ENCODE results near the gene MGST1.
"Not testable (repeated sequence)": the region's sequence is repeated elsewhere in the genome, so short reads cannot be mapped to it uniquely, and the experiment has no call there.

Gene MGST1

DNA sequence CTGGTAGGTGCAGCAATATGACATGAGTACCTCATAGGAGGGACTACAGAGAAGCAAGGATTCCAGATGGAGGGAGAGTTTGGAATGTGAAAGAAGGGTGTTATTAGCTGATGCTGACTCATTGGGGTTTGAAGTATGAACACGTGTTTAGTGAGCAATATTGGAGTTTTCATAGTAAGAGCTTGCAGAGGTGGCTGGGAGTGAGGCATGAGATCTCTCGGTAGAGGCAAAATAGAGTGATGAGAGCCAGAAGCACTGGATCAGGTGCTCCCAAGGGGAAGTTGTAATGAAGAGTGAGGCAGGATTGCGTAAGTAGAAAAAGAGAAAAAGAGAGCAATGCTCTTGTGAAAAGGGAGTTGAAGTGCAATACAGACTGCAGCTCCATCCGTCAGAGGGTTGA is 42.1 kb downstream of the MGST1 start:
- Mint-ChIP-seq H3K36me3 (ENCODE audit: low read depth) (no peaks in the 10 kb centered on the region), H3K4me1 (no peaks in the 10 kb centered on the region), H3K27ac (no peak overlapping the region), H3K4me3 (no peak overlapping the region), H3K9me3 (peaks cover 6% of the 10 kb centered on the region), H3K27me3 (ENCODE audit: low read depth) (peaks cover 4% of the 10 kb centered on the region)
- TF ChIP-seq, protein P1, sequence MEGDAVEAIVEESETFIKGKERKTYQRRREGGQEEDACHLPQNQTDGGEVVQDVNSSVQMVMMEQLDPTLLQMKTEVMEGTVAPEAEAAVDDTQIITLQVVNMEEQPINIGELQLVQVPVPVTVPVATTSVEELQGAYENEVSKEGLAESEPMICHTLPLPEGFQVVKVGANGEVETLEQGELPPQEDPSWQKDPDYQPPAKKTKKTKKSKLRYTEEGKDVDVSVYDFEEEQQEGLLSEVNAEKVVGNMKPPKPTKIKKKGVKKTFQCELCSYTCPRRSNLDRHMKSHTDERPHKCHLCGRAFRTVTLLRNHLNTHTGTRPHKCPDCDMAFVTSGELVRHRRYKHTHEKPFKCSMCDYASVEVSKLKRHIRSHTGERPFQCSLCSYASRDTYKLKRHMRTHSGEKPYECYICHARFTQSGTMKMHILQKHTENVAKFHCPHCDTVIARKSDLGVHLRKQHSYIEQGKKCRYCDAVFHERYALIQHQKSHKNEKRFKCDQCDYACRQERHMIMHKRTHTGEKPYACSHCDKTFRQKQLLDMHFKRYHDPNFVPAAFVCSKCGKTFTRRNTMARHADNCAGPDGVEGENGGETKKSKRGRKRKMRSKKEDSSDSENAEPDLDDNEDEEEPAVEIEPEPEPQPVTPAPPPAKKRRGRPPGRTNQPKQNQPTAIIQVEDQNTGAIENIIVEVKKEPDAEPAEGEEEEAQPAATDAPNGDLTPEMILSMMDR (IDR thresholded peaks at IDR 0.05; ENCODE audit: unreplicated experiment in 3 of 3) = no peak

DNA sequence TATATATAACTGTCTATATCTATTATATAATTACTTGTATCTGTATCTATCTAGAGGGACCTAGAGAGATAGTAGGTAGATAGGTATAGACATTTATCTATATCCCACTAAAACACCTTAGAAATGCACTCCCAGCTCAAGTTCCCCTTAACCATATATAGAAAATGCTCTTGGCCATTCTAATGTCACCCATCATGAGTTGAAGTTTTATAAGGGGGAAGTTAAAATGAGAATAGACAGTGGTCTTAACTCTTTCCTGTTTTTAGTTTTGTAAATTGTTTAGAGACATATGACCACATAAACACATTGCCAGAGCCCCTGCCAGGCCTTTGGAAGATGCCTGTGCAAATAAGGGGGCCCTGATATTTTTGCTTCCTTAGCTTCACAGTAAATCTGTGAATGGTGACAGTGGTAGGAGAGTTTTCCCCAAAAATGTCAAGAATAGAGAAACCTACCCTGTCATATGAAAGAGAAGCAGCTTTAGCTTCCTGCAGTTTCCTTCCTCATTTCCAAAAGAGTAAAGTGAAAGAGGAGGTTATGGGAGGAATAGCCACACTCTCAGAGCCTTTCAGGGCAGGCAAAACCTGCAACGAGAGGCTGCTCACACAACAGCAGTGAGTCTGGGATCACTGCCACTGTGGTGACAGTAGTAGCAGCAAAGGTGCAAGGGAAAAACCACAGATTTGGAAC is 45.5 kb downstream of the MGST1 start:
- Mint-ChIP-seq H3K36me3 (ENCODE audit: low read depth) (peaks cover 8% of the 10 kb centered on the region), H3K4me1 (no peaks in the 10 kb centered on the region), H3K27ac (no peak overlapping the region), H3K27me3 (ENCODE audit: low read depth) (no peaks in the 10 kb centered on the region), H3K4me3 (no peak overlapping the region), H3K9me3 (peaks cover 20% of the 10 kb centered on the region)
- TF ChIP-seq, protein P1 (IDR thresholded peaks at IDR 0.05; ENCODE audit: unreplicated experiment in 3 of 3) = no peak

DNA sequence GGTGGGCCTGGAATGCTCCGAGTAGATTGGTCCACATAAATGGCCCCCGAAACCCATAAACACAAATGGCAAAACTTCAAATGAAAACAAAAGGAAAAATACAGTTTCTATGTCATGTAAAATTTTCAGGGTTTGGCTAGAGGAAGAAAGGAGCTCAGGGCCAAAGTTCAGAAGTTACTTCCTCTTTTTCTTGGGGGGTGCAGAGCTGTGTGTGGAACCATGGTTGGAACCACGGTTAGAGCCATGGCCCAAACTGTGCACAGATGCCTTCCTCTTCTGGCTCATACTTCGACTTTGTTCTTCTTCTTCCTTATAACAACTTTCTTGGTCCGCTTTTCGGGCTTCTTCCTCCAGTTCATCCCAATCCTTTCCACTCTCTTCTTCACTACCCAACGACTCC is 51.7 kb downstream of the MGST1 start:
- TF ChIP-seq, protein P1 (IDR thresholded peaks at IDR 0.05; ENCODE audit: unreplicated experiment in 3 of 3) = no peak
- H3K9me3 Mint-ChIP-seq = peaks cover 16% of the 10 kb centered on the region
- no peaks in the 10 kb centered on the region for H3K27me3 Mint-ChIP-seq (ENCODE audit: low read depth)
- H3K4me3 Mint-ChIP-seq = no peak overlapping the region
- no peaks in the 10 kb centered on the region for H3K4me1 Mint-ChIP-seq
- peaks cover 8% of the 10 kb centered on the region for H3K36me3 Mint-ChIP-seq (ENCODE audit: low read depth)
- no peak overlapping the region for H3K27ac Mint-ChIP-seq

- not testable (repeated sequence) for H3K27me3 Mint-ChIP-seq (ENCODE audit: low read depth); H3K4me1 Mint-ChIP-seq; H3K36me3 Mint-ChIP-seq (ENCODE audit: low read depth); H3K4me3 Mint-ChIP-seq; H3K9me3 Mint-ChIP-seq; H3K27ac Mint-ChIP-seq
Observed at GRCh38 chr12:16401835-16402234, 54.4 kb downstream of the MGST1 start.

- no peaks in the 10 kb centered on the region for H3K36me3 Mint-ChIP-seq (ENCODE audit: low read depth)
- no peaks in the 10 kb centered on the region for H3K27me3 Mint-ChIP-seq (ENCODE audit: low read depth)
- H3K9me3 Mint-ChIP-seq = peaks cover 6% of the 10 kb centered on the region
- H3K27ac Mint-ChIP-seq = no peak overlapping the region
- no peak overlapping the region for H3K4me3 Mint-ChIP-seq
- TF ChIP-seq, protein P1 (IDR thresholded peaks at IDR 0.05; ENCODE audit: unreplicated experiment in 3 of 3) = no peak
- H3K4me1 Mint-ChIP-seq = no peaks in the 10 kb centered on the region
Observed at GRCh38 chr12:16407346-16407745, 59.9 kb downstream of the MGST1 start.

All from nephron (organoid).